ENCODE data around the gene SSPN.

The SSPN gene

GRCh38 chr12:26156201-26156871 lies 39.0 kb upstream of the SSPN start:
- in situ Hi-C loops (cut with HindIII; ENCODE audit: low sequenced_read_pairs): no loop called here
- no peak overlapping the region for H3K4me3 ChIP-seq (ENCODE audit: low read depth, low read length)
- TF ChIP-seq, protein P1, sequence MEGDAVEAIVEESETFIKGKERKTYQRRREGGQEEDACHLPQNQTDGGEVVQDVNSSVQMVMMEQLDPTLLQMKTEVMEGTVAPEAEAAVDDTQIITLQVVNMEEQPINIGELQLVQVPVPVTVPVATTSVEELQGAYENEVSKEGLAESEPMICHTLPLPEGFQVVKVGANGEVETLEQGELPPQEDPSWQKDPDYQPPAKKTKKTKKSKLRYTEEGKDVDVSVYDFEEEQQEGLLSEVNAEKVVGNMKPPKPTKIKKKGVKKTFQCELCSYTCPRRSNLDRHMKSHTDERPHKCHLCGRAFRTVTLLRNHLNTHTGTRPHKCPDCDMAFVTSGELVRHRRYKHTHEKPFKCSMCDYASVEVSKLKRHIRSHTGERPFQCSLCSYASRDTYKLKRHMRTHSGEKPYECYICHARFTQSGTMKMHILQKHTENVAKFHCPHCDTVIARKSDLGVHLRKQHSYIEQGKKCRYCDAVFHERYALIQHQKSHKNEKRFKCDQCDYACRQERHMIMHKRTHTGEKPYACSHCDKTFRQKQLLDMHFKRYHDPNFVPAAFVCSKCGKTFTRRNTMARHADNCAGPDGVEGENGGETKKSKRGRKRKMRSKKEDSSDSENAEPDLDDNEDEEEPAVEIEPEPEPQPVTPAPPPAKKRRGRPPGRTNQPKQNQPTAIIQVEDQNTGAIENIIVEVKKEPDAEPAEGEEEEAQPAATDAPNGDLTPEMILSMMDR (IDR thresholded peaks at IDR 0.05; ENCODE audit: low read depth, low read length, missing control alignments): no peak
- no peak for DNase-seq (ENCODE audit: low read depth)

GRCh38 chr12:26157001-26157400 lies 38.4 kb upstream of the SSPN start:
- in situ Hi-C loops (cut with HindIII; ENCODE audit: low sequenced_read_pairs): no loop called here

GRCh38 chr12:26158078-26158764 lies 37.2 kb upstream of the SSPN start:
- H3K4me3 ChIP-seq (ENCODE audit: low read depth, low read length): no peak overlapping the region
- DNase-seq (ENCODE audit: low read depth): no peak
- in situ Hi-C loops (cut with HindIII; ENCODE audit: low sequenced_read_pairs): no loop called here
- TF ChIP-seq, protein P1 (IDR thresholded peaks at IDR 0.05; ENCODE audit: low read depth, low read length, missing control alignments): peak; percentile 2

More at GRCh38 chr12:26157001-26157400, 38.4 kb upstream of the SSPN start:
- no peak overlapping the region for H3K4me3 ChIP-seq (ENCODE audit: low read depth, low read length)
- no peak for DNase-seq (ENCODE audit: low read depth)
- TF ChIP-seq, protein P1 (IDR thresholded peaks at IDR 0.05; ENCODE audit: low read depth, low read length, missing control alignments): no peak

DNA sequence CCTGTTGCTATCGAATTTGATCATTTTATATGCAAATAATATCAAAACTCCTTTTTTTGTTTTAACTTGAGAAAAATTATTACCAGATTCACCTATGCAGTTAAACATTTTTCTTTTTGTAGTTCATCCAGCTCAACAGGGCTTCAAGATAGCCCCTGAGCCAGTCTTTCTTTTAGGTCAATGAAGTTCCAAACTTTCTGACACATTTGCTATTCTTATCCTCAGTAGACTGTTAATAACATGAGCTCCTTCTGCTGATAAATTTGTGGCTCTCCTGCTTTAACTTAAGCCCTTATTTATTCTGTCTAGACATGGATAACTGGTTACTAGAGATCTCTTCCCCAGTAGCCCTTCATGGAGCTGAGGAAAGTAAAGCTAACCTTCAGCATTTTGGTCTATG lies 33.2 kb upstream of the SSPN start:
- in situ Hi-C loops (cut with HindIII; ENCODE audit: low sequenced_read_pairs): no loop called here
- H3K4me3 ChIP-seq (ENCODE audit: low read depth, low read length): no peak overlapping the region
- DNase-seq (ENCODE audit: low read depth): no peak
- TF ChIP-seq, protein P1 (IDR thresholded peaks at IDR 0.05; ENCODE audit: low read depth, low read length, missing control alignments): no peak

DNA sequence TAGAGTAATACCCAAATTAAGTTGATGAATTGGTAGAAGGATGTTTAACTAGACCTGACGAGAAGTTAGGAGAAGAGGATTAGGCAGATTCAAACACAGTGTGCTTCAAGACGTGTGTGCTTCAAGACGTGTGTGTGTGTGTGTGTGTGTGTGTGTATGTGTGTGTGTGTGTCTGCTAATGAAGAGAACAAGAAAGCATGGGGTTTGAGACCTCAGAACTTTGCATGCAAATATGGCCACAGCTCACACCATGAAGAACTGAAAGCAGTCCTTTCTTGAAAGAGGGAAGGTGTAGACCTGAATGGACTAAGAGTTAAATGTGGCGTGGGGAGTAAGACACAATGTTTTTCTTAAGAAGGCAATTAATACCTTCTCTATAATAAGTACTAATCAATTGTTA lies 32.5 kb upstream of the SSPN start:
- in situ Hi-C loops (cut with HindIII; ENCODE audit: low sequenced_read_pairs): no loop called here
- TF ChIP-seq, protein P1 (IDR thresholded peaks at IDR 0.05; ENCODE audit: low read depth, low read length, missing control alignments): no peak
- H3K4me3 ChIP-seq (ENCODE audit: low read depth, low read length): no peak overlapping the region
- no peak for DNase-seq (ENCODE audit: low read depth)

DNA sequence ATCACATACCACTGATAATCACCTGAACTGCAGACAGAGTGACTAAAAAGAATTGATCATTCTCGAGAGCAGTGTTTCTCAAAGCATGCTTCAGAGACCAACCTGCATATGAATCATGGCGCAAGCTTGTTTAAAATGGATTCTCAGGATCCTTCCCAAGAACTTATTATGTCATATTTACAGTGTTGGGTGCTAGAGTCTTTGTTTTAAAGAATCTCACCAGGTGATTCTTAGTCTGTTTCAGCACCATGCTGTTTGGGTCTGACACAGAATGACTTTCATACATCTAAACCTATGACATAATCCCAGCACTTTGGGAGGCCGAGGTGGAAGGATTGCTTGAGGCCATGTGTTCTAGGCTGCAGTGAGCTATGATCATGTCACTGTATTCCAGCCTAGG lies 31.3 kb upstream of the SSPN start:
- TF ChIP-seq, protein P1 (IDR thresholded peaks at IDR 0.05; ENCODE audit: low read depth, low read length, missing control alignments): no peak
- H3K4me3 ChIP-seq (ENCODE audit: low read depth, low read length): no peak overlapping the region
- in situ Hi-C loops (cut with HindIII; ENCODE audit: low sequenced_read_pairs): no loop called here
- DNase-seq (ENCODE audit: low read depth): no peak

Data from astrocyte of the cerebellum (primary cell).